K562 (cell line): ENCODE results near the gene CCDC71L. TPM values are rescaled to one million over a fixed set of nuclear protein-coding genes. Genes with fewer than 3 reads are reported as not detected.

Experiments used
- ATF6 ChIP-seq: sonication (generic); formaldehyde crosslinking; IDR thresholded peaks from 2 replicates; pipeline ENCODE4 v1.4.0; 2020; ENCODE audit warnings: mild to moderate bottlenecking, missing genetic modification reagents
- BACH1 ChIP-seq: fragments of 200-800 bp; sonication (Bioruptor generic); IDR thresholded peaks from 2 replicates; pipeline ENCODE4 v1.6.1; 2016; ENCODE audit warnings: missing genetic modification characterization, missing compliant biosample characterization
- BRD9 ChIP-seq: fragments of 450-650 bp; IDR thresholded peaks from 2 replicates; pipeline ENCODE4 v1.6.1; 2018; ENCODE audit warnings: low read depth; ENCODE audit not compliant: partially characterized antibody
- DEAF1 ChIP-seq: fragments of 450-650 bp; formaldehyde crosslinking; IDR thresholded peaks from 2 replicates; pipeline ENCODE4 v1.4.0; 2020; ENCODE audit warnings: mild to moderate bottlenecking, moderate library complexity
- HDGF ChIP-seq: fragments of 450-650 bp; IDR thresholded peaks from 2 replicates; pipeline ENCODE4 v1.6.1; 2016
- HMG20B ChIP-seq: fragments of 250-450 bp; sonication (Bioruptor Pico); IDR thresholded peaks from 2 replicates; pipeline ENCODE4 v1.5.0; 2021; ENCODE audit warnings: mild to moderate bottlenecking
- MYC ChIP-seq, 2 experiments: fragments of 250-450 bp in 1 of 2; sonication (Bioruptor Pico) in 1 of 2; IDR thresholded peaks; 2 replicates each; pipeline versions ENCODE4 v1.5.1 to v1.6.1; 2012 to 2021; ENCODE audit warnings: low read depth in 2 of 2, borderline replicate concordance in 1 of 2, improper control_type of control experiment in 1 of 2, low read length in 1 of 2, mild to moderate bottlenecking in 1 of 2, moderate library complexity in 1 of 2
- POLR2H ChIP-seq: IDR thresholded peaks from 2 replicates; pipeline ENCODE4 v1.6.1; 2016; ENCODE audit warnings: missing genetic modification characterization, low read depth, mild to moderate bottlenecking, control low read depth, missing compliant biosample characterization, moderate library complexity
- RAD21 ChIP-seq, 2 experiments: fragments of 250-450 bp in 1 of 2; fragments of 450-650 bp in 1 of 2; sonication (Bioruptor Pico) in 1 of 2; formaldehyde crosslinking in 1 of 2; IDR thresholded peaks in 1 of 2; conservative IDR thresholded peaks in 1 of 2; 2 replicates each; pipeline versions ENCODE4 v1.4.0 to v1.8.0; 2020 to 2022; ENCODE audit warnings: mild to moderate bottlenecking in 2 of 2, moderate library complexity in 1 of 2
- SMAD1 ChIP-seq: fragments of 150-350 bp; IDR thresholded peaks from 2 replicates; pipeline ENCODE4 v1.6.1; 2014; ENCODE audit warnings: low read length, low read depth; ENCODE audit not compliant: partially characterized antibody
- SNRNP70 ChIP-seq: fragments of 200-400 bp; formaldehyde crosslinking; optimal IDR thresholded peaks from 2 replicates; pipeline ENCODE3; 2017; ENCODE audit warnings: low read depth, low read length
- ZBTB9 ChIP-seq: fragments of 450-650 bp; formaldehyde crosslinking; IDR thresholded peaks from 2 replicates; pipeline ENCODE4 v1.4.0; 2020; ENCODE audit warnings: mild to moderate bottlenecking, moderate library complexity
- ZFP36 ChIP-seq: fragments of 150-350 bp; IDR thresholded peaks from 2 replicates; pipeline ENCODE4 v1.6.1; 2018; ENCODE audit warnings: low read length, low read depth; ENCODE audit not compliant: partially characterized antibody
- ZKSCAN8 ChIP-seq: fragments of 200-800 bp; sonication (Bioruptor generic); IDR thresholded peaks from 2 replicates; pipeline ENCODE4 v1.6.1; 2016; ENCODE audit warnings: missing genetic modification characterization, missing compliant biosample characterization
- ZNF551 ChIP-seq: fragments of 250-450 bp; sonication (Bioruptor Pico); IDR thresholded peaks from 2 replicates; pipeline ENCODE4 v1.5.0; 2021; ENCODE audit warnings: mild to moderate bottlenecking, moderate library complexity
- ZNF75A ChIP-seq: fragments of 450-650 bp; formaldehyde crosslinking; IDR thresholded peaks from 2 replicates; pipeline ENCODE4 v1.4.0; 2020; ENCODE audit warnings: mild to moderate bottlenecking
- polyA plus RNA-seq, 8 experiments: library from polyadenylated mRNA; depleted of rRNA in 4 of 8; stranded (reverse) in 5 of 8; unstranded in 3 of 8; fragments of >200 nt; fragmentation: Nextera tagmentation in 2 of 8; fragmentation: Illumina TruSeq in 1 of 8; extraction: Ambion mirVana in 2 of 8; extraction: Trizol in 1 of 8; gene quantifications; 2 replicates each; pipeline versions ENCODE4 v1.2.1 to v1.2.3, GENCODE V29; 2011 to 2014; ENCODE audit warnings: inconsistent platforms in 1 of 8, missing spikeins in 1 of 8
- total RNA-seq, 7 experiments: library from RNA; depleted of rRNA in 6 of 7; stranded (reverse); fragments of >200 nt in 6 of 7; fragmentation: Illumina TruSeq in 2 of 7; extraction: Trizol in 2 of 7; gene quantifications; 2 replicates each; pipeline versions ENCODE4 v1.2.1 to v1.2.3, GENCODE V29; 2011 to 2021; ENCODE audit warnings: low replicate concordance in 1 of 7

Gene CCDC71L
- total and polyA plus RNA-seq, 9 of the 15 experiments (the other 6 are each of a cell fraction or from before 2014, with no cell fraction given) = 5.7 to 108 (median 25.4) TPM

DNA sequence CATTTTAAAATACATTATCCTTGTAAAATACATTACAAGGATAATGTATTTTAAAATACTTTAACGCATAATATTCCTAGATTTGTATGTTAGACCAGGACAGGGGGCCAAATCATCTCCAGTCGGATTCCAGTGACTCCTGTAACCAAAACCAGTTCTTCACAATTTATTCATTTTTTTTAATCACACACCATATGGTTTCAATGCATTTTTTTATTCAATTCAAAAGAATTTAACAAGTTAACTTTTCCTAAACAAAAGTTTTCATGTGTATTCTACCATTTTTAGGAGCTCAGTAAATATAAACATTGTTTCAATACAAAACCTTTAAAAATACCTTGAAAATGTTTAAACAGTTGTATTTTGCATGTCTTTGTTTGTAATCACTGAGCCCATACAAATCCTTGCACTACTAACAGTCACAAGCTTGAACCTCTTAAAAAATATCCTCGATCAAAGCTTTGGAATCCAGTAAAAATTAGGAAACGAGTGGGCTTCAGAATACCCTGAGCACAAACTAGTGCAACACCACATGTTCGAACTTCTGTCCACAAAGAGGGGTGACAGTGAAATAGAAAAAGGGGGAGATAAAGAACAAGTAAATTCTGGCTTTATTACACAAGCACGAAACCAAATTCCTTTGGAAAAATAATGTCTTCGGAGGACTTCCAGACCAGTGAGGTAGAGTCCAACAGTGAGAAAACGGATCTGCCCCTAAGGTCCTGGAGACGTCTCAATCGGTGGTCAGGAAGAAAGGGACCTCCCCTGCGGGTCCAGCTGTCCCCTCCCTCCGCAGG, 1.6 kb downstream of the CCDC71L start (continued):
- TF ChIP-seq DEAF1 (CRISPR knock-in tag) (peak; percentile 11; the same call in 1 of the 2 replicates), ATF6 (CRISPR knock-in tag) (no peak), ZKSCAN8 (CRISPR knock-in tag) (0 out of 2 replicates have a peak, but pooled peaks have one; percentile 5), ZBTB9 (CRISPR knock-in tag) (0 out of 2 replicates have a peak, but pooled peaks have one; percentile 6), ZFP36 (no peak), POLR2H (tag) (peak; percentile 96), HDGF (0 out of 2 replicates have a peak, but pooled peaks have one; percentile 56), MYC (IDR thresholded peaks at IDR 0.05; ENCODE audit: low read depth, low read length) (no peak), MYC (CRISPR knock-in tag; IDR thresholded peaks at IDR 0.05; ENCODE audit: borderline replicate concordance, low read depth) (peak; percentile 85; the same call in 1 of the 2 replicates), BRD9 (peak; percentile 38), SMAD1 (peak; percentile 28), BACH1 (tag) (peak; percentile 47; the same call in 1 of the 2 replicates), SNRNP70 (no peak), ZNF551 (CRISPR knock-in tag) (0 out of 2 replicates have a peak, but pooled peaks have one; percentile 59), HMG20B (0 out of 2 replicates have a peak, but pooled peaks have one; percentile 27), ZNF75A (peak; percentile 69; the same call in 1 of the 2 replicates), RAD21 (CRISPR knock-in tag; conservative IDR thresholded peaks at IDR 0.05 in 1 of 2, IDR thresholded peaks at IDR 0.05 in 1 of 2) (no peak)
